Measurements from ENCODE around the gene ADD2.

GRCh38 chr2:70717431-70718038 lies 50.5 kb downstream of the ADD2 start:
- TF ChIP-seq CTCF (IDR thresholded peaks at IDR 0.05) = no peak
- no peak for TF ChIP-seq ZFX (IDR thresholded peaks at IDR 0.05; ENCODE audit: borderline replicate concordance)
